Neuronal stem cell (in vitro differentiated cells): ENCODE measurements around the gene TBC1D12.
A peak's percentile ranks its signal among the peaks of the same experiment; 100 is the strongest.

Experiments used
- DNase-seq: peaks from one replicate; pipeline ENCODE4 v3.0.0-alpha.2; 2013; ENCODE audit warnings: low spot score
- H2AFZ ChIP-seq: one replicate; pipeline ENCODE4 v1.6.1; 2013; ENCODE audit warnings: mild to moderate bottlenecking, low read length, inconsistent platforms
- H2AK5ac ChIP-seq: 2 replicates; pipeline ENCODE4 v1.6.1; 2013; ENCODE audit warnings: low read depth, mild to moderate bottlenecking, inconsistent platforms, low read length, moderate library complexity, mixed read lengths
- H2BK120ac ChIP-seq: 2 replicates; pipeline ENCODE4 v1.6.1; 2013; ENCODE audit warnings: low read depth, mild to moderate bottlenecking, inconsistent platforms, low read length, moderate library complexity, mixed read lengths
- H2BK12ac ChIP-seq: one replicate; pipeline ENCODE4 v1.6.1; 2013; ENCODE audit warnings: low read length, inconsistent platforms
- H2BK15ac ChIP-seq: 2 replicates; pipeline ENCODE4 v1.6.1; 2013; ENCODE audit warnings: mild to moderate bottlenecking, low read length, inconsistent platforms, mixed read lengths
- H2BK5ac ChIP-seq: one replicate; pipeline ENCODE4 v1.6.1; 2013; ENCODE audit warnings: inconsistent platforms, mild to moderate bottlenecking, low read length, moderate library complexity
- H3K14ac ChIP-seq: one replicate; pipeline ENCODE4 v1.6.1; 2013; ENCODE audit warnings: low read length, inconsistent platforms
- H3K18ac ChIP-seq: 2 replicates; pipeline ENCODE4 v1.6.1; 2013; ENCODE audit warnings: low read length, inconsistent platforms
- H3K23ac ChIP-seq: 2 replicates; pipeline ENCODE4 v1.6.1; 2013; ENCODE audit warnings: low read depth, mild to moderate bottlenecking, mixed read lengths, low read length, inconsistent platforms; ENCODE audit not compliant: poor library complexity
- H3K27ac ChIP-seq: replicated peaks from 3 replicates; pipeline ENCODE4 v1.5.1; 2013; ENCODE audit warnings: low read length, inconsistent platforms
- H3K27me3 ChIP-seq, 3 experiments: 2 replicates each; pipeline ENCODE4 v1.6.1; 2013; ENCODE audit warnings: low read length in 3 of 3, mild to moderate bottlenecking in 2 of 3, inconsistent platforms in 1 of 3, low read depth in 1 of 3, mixed read lengths in 1 of 3, moderate library complexity in 1 of 3; ENCODE audit not compliant: control insufficient read depth in 3 of 3, insufficient read depth in 3 of 3
- H3K36me3 ChIP-seq, 2 donors: replicated peaks in 1 of 2; 2 replicates each; pipeline ENCODE4 v1.6.1; 2013; ENCODE audit warnings: low read length in 2 of 2; ENCODE audit not compliant: control insufficient read depth in 2 of 2, insufficient read depth in 2 of 2
- H3K4ac ChIP-seq: 2 replicates; pipeline ENCODE4 v1.6.1; 2013; ENCODE audit warnings: inconsistent platforms, mild to moderate bottlenecking, low read length, moderate library complexity
- H3K4me1 ChIP-seq, 2 donors: 1 replicate in 1 of 2; 2 replicates in 1 of 2; pipeline ENCODE4 v1.6.1; 2013; ENCODE audit warnings: low read length in 2 of 2, low read depth in 1 of 2; ENCODE audit not compliant: control insufficient read depth in 2 of 2, insufficient read depth in 1 of 2
- H3K4me2 ChIP-seq: one replicate; pipeline ENCODE4 v1.6.1; 2013; ENCODE audit warnings: mild to moderate bottlenecking, low read length, inconsistent platforms; ENCODE audit not compliant: insufficient read depth, poor library complexity, severe bottlenecking
- H3K4me3 ChIP-seq, 2 donors: 2 replicates each; pipeline ENCODE4 v1.5.1; 2013; ENCODE audit warnings: low read length in 2 of 2, mild to moderate bottlenecking in 2 of 2, inconsistent platforms in 1 of 2, moderate library complexity in 1 of 2
- H3K79me1 ChIP-seq: one replicate; pipeline ENCODE4 v1.6.1; 2013; ENCODE audit warnings: low read depth, mild to moderate bottlenecking, inconsistent platforms, low read length, moderate library complexity
- H3K9ac ChIP-seq: one replicate; pipeline ENCODE4 v1.6.1; 2013; ENCODE audit warnings: mild to moderate bottlenecking, low read depth, low read length, inconsistent platforms; ENCODE audit not compliant: poor library complexity
- H3K9me3 ChIP-seq, 2 donors: replicated peaks in 1 of 2; 2 replicates each; pipeline versions ENCODE3 to v1.6.1; 2013; ENCODE audit warnings: low read length in 2 of 2, mild to moderate bottlenecking in 2 of 2, inconsistent platforms in 1 of 2, low read depth in 1 of 2, mixed read lengths in 1 of 2, moderate library complexity in 1 of 2; ENCODE audit not compliant: control insufficient read depth in 2 of 2, insufficient read depth in 1 of 2
- H4K8ac ChIP-seq: one replicate; pipeline ENCODE4 v1.6.1; 2013; ENCODE audit warnings: low read depth, mild to moderate bottlenecking, inconsistent platforms, low read length, moderate library complexity
- H4K91ac ChIP-seq: one replicate; pipeline ENCODE4 v1.6.1; 2013; ENCODE audit warnings: low read length, low read depth, mild to moderate bottlenecking, inconsistent platforms; ENCODE audit not compliant: poor library complexity
- WGBS, 2 donors: extraction: QIAGEN DNeasy Blood & Tissue Kit; methylation state at CpG; one replicate each; pipeline ENCODE4 v1.1.7; 2013; ENCODE audit warnings: missing lambda C conversion rate in 2 of 2, mixed read lengths in 1 of 2; ENCODE audit not compliant: insufficient read length in 2 of 2, insufficient replicate concordance in 1 of 2; ENCODE audit errors: extremely low coverage in 2 of 2; 5-methylcytosine and 5-hydroxymethylcytosine counted together

The TBC1D12 gene

DNA sequence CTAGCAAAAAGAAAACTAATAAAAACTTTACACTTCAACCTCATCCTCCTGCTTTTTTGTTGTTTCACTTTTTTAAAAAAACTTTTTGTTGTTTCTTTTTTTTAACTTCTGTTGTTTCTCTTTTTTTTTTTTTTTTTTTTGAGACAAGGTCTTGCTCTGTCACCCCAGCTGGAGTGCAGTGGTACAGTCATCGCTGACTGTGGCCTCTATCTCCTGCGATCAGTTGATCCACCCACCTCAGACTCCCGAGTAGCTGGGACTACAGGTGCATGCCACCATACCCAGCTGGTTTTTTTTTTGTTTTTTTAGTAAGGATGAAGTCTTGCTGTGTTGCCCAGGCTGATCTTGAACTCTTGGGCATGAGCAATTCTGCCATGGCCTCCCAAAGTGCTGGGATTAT is 85.2 kb downstream of the TBC1D12 start:
- Histone ChIP-seq H2BK120ac (no peak overlapping the region), H3K4me3 (no peak overlapping the region), H4K91ac (no peak overlapping the region), H3K9ac (no peak overlapping the region), H3K27ac (no peak overlapping the region), H3K36me3 (no peaks in the 10 kb centered on the region), H4K8ac (no peak overlapping the region), H2AFZ (no peak overlapping the region), H3K23ac (no peak overlapping the region), H3K14ac (no peak overlapping the region), H2BK5ac (no peak overlapping the region), H2BK15ac (no peak overlapping the region), H3K4me1 (no peaks in the 10 kb centered on the region), H3K79me1 (no peaks in the 10 kb centered on the region), H2BK12ac (no peak overlapping the region), H3K18ac (no peak overlapping the region), H3K4ac (no peak overlapping the region), H3K27me3 (no peaks in the 10 kb centered on the region), H3K9me3 (peaks cover 0 to 7% of the 10 kb centered on the region in 2 donors), H2AK5ac (no peak overlapping the region), H3K4me2 (no peak overlapping the region)
- WGBS, 2 donors: no CpG with 5 or more reads among the region's 3 CpGs
- DNase-seq: no peak

DNA sequence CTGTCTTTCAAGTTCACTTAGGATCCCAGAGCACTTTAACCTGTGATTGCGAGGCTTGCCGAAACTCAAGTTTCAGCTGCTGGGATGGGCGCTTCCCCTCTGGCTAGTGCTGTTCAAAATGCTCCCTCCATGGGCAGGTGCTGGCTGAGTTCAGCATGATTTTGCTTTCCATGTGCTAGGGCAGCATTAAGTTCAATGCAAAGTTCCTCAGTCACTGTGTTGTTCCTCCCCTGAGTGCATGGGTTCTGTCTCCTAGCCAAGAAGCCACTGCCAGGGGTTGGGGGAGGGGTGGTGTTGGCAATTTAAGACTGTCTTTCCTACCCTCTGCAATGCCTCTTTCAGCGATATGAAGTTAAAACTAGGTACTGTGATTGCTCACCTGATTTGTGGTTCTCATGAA is 86.8 kb downstream of the TBC1D12 start:
- Histone ChIP-seq H3K23ac (peak overlapping the region; percentile 8), H3K9ac (no peak overlapping the region), H2AFZ (no peak overlapping the region), H4K8ac (no peak overlapping the region), H3K36me3 (no peaks in the 10 kb centered on the region), H2BK15ac (no peak overlapping the region), H3K14ac (no peak overlapping the region), H3K4me3 (no peak overlapping the region), H2BK5ac (no peak overlapping the region), H2BK120ac (no peak overlapping the region), H4K91ac (no peak overlapping the region), H3K27ac (no peak overlapping the region), H3K4ac (no peak overlapping the region), H2AK5ac (no peak overlapping the region), H3K27me3 (no peaks in the 10 kb centered on the region), H3K79me1 (no peaks in the 10 kb centered on the region), H3K4me2 (no peak overlapping the region), H3K4me1 (no peaks in the 10 kb centered on the region), H3K9me3 (peaks cover 0 to under 1% of the 10 kb centered on the region in 2 donors), H2BK12ac (no peak overlapping the region), H3K18ac (no peak overlapping the region)
- DNase-seq: no peak
- no CpG with 5 or more reads among the region's 4 CpGs for WGBS, 2 donors

DNA sequence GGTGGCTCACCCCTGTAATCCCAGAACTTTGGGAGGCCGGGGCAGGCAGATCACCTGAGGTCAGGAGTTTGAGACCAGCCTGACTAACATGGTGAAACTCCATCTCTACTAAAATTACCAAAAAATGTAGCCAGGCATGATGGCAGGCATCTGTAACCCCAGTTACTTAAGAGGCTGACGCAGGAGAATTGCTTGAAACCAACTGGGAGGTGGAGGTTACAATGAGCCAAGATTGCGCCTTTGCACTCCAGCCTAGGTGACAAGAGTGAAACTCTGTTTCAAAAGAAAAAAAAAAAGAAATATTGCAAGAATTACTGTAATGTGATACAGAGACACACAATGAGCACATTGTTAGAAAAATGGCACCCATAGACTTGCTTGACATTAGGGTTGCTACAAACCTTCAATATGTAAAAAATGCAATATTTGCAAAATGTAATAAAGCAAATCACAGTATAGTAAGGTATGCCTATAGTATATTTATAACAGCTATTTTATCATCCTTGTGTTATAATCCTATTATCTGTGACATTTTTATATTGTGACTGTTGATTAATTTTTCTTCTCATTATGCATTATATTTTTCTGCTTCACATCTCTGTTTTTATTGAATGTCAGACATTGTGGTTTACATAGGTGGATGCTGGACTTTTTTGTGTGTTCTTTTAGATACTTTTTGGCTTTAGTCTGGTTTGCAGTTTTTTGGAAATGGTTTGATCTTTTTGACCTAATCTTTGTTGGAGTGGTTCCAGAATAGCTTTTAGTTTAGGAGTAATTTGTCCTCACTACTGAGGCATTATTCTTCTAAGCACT is 87.8 kb downstream of the TBC1D12 start:
- Histone ChIP-seq H3K14ac (no peak overlapping the region), H3K4me2 (no peak overlapping the region), H2BK15ac (no peak overlapping the region), H3K36me3 (no peaks in the 10 kb centered on the region), H3K4me3 (no peak overlapping the region), H3K9ac (no peak overlapping the region), H4K91ac (no peak overlapping the region), H3K18ac (no peak overlapping the region), H3K79me1 (no peaks in the 10 kb centered on the region), H2AK5ac (no peak overlapping the region), H4K8ac (no peak overlapping the region), H2BK12ac (no peak overlapping the region), H3K27ac (no peak overlapping the region), H3K4me1 (no peaks in the 10 kb centered on the region), H2AFZ (no peak overlapping the region), H3K23ac (no peak overlapping the region), H3K4ac (no peak overlapping the region), H3K9me3 (no peaks in the 10 kb centered on the region), H3K27me3 (no peaks in the 10 kb centered on the region), H2BK120ac (no peak overlapping the region), H2BK5ac (no peak overlapping the region)
- no peak for DNase-seq
- WGBS, 2 donors: no CpG with 5 or more reads among the region's 3 CpGs

DNA sequence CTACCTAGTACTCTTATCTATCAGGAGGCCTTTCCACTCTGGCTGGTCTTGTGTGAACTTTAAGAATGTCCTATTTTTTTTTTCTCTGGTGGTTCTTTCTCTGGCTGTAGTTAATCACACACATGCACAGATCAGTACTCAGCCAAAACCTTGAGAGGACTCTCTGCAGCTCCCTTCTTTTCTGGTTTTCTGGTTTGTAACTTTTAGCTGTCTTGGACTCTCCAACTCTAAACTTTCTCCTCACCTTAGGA is 88.4 kb downstream of the TBC1D12 start:
- no peak overlapping the region for H2AK5ac ChIP-seq
- no peak overlapping the region for H2AFZ ChIP-seq
- no peak overlapping the region for H2BK15ac ChIP-seq
- H3K4me3 ChIP-seq: no peak overlapping the region
- H4K8ac ChIP-seq: no peak overlapping the region
- no peak overlapping the region for H3K18ac ChIP-seq
- DNase-seq: no peak
- H3K14ac ChIP-seq: no peak overlapping the region
- no peaks in the 10 kb centered on the region for H3K4me1 ChIP-seq
- no peak overlapping the region for H2BK5ac ChIP-seq
- H3K79me1 ChIP-seq: no peaks in the 10 kb centered on the region
- H2BK120ac ChIP-seq: no peak overlapping the region
- no peak overlapping the region for H3K4ac ChIP-seq
- no peaks in the 10 kb centered on the region for H3K36me3 ChIP-seq
- no peak overlapping the region for H3K9ac ChIP-seq
- H3K4me2 ChIP-seq: no peak overlapping the region
- H3K27ac ChIP-seq: no peak overlapping the region
- no peaks in the 10 kb centered on the region for H3K9me3 ChIP-seq
- H3K27me3 ChIP-seq: no peaks in the 10 kb centered on the region
- no peak overlapping the region for H2BK12ac ChIP-seq
- H4K91ac ChIP-seq: no peak overlapping the region
- H3K23ac ChIP-seq: no peak overlapping the region
